Melanocyte of skin (primary cell): ENCODE results near the gene RARRES1. TPM values are rescaled to one million over a fixed set of nuclear protein-coding genes. Genes with fewer than 3 reads are reported as not detected.

Source experiments
- small RNA-seq, 2 donors: library from RNA; depleted of rRNA; stranded (forward); fragments of <200 nt; gene quantifications; one replicate each; pipeline ENCODE3, GENCODE V24; 2012
- total RNA-seq, 2 donors: library from RNA; depleted of rRNA; stranded (reverse); fragments of >200 nt; gene quantifications; 2 replicates each; pipeline ENCODE4 v1.2.3, GENCODE V29; 2012

The RARRES1 gene, protein sequence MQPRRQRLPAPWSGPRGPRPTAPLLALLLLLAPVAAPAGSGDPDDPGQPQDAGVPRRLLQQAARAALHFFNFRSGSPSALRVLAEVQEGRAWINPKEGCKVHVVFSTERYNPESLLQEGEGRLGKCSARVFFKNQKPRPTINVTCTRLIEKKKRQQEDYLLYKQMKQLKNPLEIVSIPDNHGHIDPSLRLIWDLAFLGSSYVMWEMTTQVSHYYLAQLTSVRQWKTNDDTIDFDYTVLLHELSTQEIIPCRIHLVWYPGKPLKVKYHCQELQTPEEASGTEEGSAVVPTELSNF
- total RNA-seq: under 1 TPM; 0.69 to 1.00 TPM

DNA sequence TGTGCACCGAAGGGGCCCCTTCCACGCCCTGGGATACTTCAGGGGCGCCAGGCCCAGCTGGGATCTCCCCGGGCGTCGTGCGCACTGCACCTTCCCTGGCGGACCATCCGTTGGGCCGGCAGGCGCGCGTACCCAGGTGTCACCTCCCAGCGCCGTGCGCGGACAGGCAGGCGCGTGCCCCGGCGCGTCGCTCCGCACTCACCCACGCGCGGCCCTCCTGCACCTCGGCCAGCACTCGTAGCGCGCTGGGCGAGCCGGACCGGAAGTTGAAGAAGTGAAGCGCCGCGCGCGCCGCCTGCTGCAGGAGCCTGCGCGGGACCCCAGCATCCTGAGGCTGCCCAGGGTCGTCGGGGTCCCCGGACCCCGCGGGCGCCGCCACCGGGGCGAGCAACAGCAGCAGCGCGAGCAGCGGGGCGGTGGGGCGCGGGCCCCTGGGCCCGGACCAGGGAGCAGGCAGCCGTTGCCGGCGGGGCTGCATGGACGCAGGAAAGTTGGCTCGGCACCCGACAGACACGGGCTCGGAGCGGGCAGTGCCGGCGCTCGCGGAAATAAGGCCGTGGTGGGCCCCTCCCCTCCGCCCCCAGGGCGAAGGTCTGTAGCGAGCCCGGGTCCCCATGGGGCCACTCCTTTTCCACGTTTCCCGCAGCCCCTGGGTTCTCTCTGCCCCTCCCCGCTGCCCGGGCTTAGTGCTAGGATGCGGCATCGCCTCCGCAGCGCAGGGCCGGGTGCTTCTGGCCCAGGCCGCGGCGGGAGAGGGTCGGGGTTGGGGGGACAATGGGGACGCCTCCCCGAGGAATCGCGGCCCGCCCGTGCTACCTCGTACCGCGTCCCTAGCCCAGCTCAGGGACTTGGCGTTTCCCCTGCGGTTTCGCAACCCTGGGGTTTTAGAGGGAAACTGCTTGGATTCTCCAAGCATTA lies at the start of gene RARRES1:
TSS of gene RARRES1 (minus strand) at position 520 of the 918 bp plus-strand sequence. CDS start at position 478, 42 bp downstream.

DNA sequence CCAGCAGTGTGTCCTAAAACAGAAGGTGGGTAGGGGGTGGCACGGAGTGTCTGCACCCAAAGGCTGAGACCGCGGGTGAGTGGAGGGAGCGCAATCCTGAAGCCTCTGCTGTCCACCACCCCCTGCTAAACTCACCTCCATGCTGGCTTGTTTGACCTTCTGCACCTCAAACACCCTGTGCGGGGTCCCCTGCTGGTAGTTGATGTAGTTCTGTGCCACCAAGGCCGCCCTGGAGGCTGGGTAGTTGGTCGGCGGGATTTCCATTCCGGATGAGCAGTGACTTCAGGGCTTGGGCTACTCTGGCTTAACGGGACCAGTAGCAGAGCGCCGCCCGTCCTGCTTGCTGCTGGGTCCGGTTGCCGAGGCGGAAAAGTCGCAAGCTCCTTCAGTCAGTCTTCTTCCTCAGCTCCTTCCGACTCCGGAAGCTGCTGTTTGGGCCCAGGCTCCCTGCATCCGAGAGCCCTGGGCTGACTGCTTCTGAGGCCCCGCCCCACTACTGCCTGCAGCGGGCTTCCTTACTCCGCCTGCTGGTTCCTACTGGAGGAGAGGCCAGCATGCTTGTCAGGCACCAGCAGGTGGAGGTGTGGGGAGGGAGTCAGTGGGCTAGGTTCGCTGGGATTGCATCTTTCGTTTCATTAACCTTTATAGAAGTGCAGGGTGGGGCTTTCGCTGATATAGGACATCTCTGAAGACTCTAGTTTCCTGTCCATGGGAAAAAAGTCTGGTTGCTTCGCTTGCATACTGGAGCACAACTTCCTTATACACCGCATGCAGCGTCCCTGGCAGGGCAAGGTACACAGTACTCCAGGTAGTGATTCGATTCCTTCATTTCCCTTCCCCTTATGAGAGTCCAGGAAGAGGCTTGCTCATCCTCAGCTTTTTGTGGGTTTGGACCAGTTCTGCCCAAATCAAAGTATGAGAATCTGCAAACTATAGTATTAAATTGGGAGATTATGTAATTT lies 59.8 kb downstream of the RARRES1 start, which contains the start of gene LXN:
TSS of gene LXN (minus strand) at position 434 of the 962 bp plus-strand sequence. CDS start at position 264, 170 bp downstream.

Small RNA genes within 50 kb of the gene (small RNA-seq; reads per million reads assigned to genes)
- gene AC080013.6: 0 reads per million in 2 donors

Other genes with a start within 250 kb of the RARRES1 start
- 1 to 10 TPM; 4.0 to 5.5 TPM for gene MLF1, start 161.3 kb downstream of the RARRES1 start, total RNA-seq
- 10 to 100 TPM; 55.1 to 67.3 TPM for gene GFM1, start 87.9 kb downstream of the RARRES1 start, total RNA-seq
- 10 to 100 TPM; 26.5 to 36.3 TPM for gene LXN, start 59.8 kb downstream of the RARRES1 start, total RNA-seq
- 10 to 100 TPM; 84.7 to 88.2 TPM for gene MFSD1, start 69.6 kb upstream of the RARRES1 start, total RNA-seq